Transverse colon (tissue), 4 donors: ENCODE data around the gene EAF2. TPM values are rescaled to one million over a fixed set of nuclear protein-coding genes. Genes with fewer than 3 reads are reported as not detected.
"Not testable (repeated sequence)": the region's sequence is repeated elsewhere in the genome, so short reads cannot be mapped to it uniquely, and the experiment has no call there.

Experiments
- DNase-seq: peaks from one replicate; pipeline ENCODE4 v3.0.0-alpha.2; 2019
- H3K27ac ChIP-seq, 4 donors: fragments of 200-600 bp; sonication (generic); 2 replicates each; pipeline ENCODE4 v1.5.1; 2016 to 2018; ENCODE audit warnings: inconsistent platforms in 4 of 4
- H3K27me3 ChIP-seq: fragments of 200-600 bp; sonication (generic); 2 replicates; pipeline ENCODE4 v1.5.1; 2017; ENCODE audit warnings: inconsistent platforms
- H3K36me3 ChIP-seq, 4 donors: fragments of 200-600 bp; sonication (generic); 2 replicates each; pipeline ENCODE4 v1.5.1; 2017 to 2019; ENCODE audit warnings: inconsistent platforms in 4 of 4
- H3K4me1 ChIP-seq, 4 donors: fragments of 200-600 bp; sonication (generic); 2 replicates each; pipeline ENCODE4 v1.5.1; 2017 to 2020; ENCODE audit warnings: inconsistent platforms in 4 of 4
- H3K4me3 ChIP-seq, 4 donors: fragments of 200-600 bp; sonication (generic); 1 replicate in 1 of 4; 2 replicates in 3 of 4; pipeline versions ENCODE4 v1.5.1 to v1.6.1; 2017 to 2019; ENCODE audit warnings: inconsistent platforms in 4 of 4
- H3K9me3 ChIP-seq, 2 donors: fragments of 200-600 bp; sonication (generic); 2 replicates each; pipeline ENCODE4 v1.5.1; 2017 to 2019; ENCODE audit warnings: inconsistent platforms in 2 of 2
- CTCF ChIP-seq, 5 experiments: fragments of 200-600 bp in 3 of 5; fragments of 450-650 bp in 2 of 5; sonication (generic) in 3 of 5; IDR thresholded peaks; 1 replicate in 2 of 5; 2 replicates in 3 of 5; pipeline ENCODE4 v1.5.1; 2016 to 2017; ENCODE audit warnings: antibody characterized with exemption in 5 of 5, inconsistent platforms in 3 of 5, mild to moderate bottlenecking in 2 of 5, moderate library complexity in 1 of 5
- EP300 ChIP-seq: sonication (generic); formaldehyde crosslinking; IDR thresholded peaks from one replicate; pipeline ENCODE4 v1.6.1; 2017; ENCODE audit warnings: antibody characterized with exemption, low read depth
- POLR2A ChIP-seq: fragments of 450-650 bp; IDR thresholded peaks from one replicate; pipeline ENCODE4 v1.6.1; 2016; ENCODE audit warnings: antibody characterized with exemption, mild to moderate bottlenecking, moderate library complexity
- POLR2AphosphoS5 ChIP-seq, 3 donors: sonication (generic); formaldehyde crosslinking; IDR thresholded peaks; one replicate each; pipeline ENCODE4 v1.6.1; 2016; ENCODE audit warnings: antibody characterized with exemption in 3 of 3
- WGBS, 2 donors: methylation state at CpG; one replicate each; pipeline ENCODE4 v1.1.5; 2018; ENCODE audit warnings: low coverage in 1 of 2; 5-methylcytosine and 5-hydroxymethylcytosine counted together
- in situ Hi-C, 4 donors: fragments of 200-750 bp; cut with MboI; loops; one replicate each; pipeline versions ENCODE4 v1.15.0 to v1.15.1; 2017; ENCODE audit warnings: low sequenced_read_pairs in 3 of 4, low pct_ligation_motif_present in 1 of 4, low pct_unique_long_range_greater_than_20kb in 1 of 4
- intact Hi-C: fragments of 100-400 bp; cut with DNase I; formaldehyde crosslinking; loops from one replicate; pipeline ENCODE4 v1.15.1; 2023; ENCODE audit warnings: low total_unique reads
- total RNA-seq, 4 donors: library from RNA; depleted of rRNA; stranded (reverse); fragments of >200 nt; gene quantifications; one replicate each; pipeline ENCODE4 v1.1.0, GENCODE V29; 2016

EAF2 gene
- total RNA-seq, 4 donors from 2014 or later: 2.2 to 26.0 (median 7.4) TPM

- no peak overlapping the region for H3K4me3 ChIP-seq
These were observed 20.5 kb downstream of the EAF2 start for GRCh38 chr3:121855555-121855954.

DNA sequence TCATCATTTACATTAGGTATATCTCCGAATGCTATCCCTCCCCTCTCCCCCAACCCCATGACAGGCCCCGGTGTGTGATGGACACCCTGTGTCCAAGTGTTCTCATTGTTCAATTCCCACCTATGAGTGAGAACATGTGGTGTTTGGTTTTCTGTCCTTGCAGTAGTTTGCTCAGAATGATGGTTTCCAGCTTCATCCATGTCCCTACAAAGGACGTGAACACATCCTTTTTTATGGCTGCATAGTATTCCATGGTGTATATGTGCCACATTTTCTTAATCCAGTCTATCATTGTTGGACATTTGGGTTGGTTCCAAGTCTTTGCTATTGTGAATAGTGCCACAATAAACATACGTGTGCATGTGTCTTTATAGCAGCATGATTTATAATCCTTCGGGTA is 22.8 kb downstream of the EAF2 start:
- intact Hi-C loops, H3K27me3 ChIP-seq, DNase-seq, H3K9me3 ChIP-seq, H3K4me1 ChIP-seq, H3K36me3 ChIP-seq, H3K27ac ChIP-seq, H3K4me3 ChIP-seq: not testable (repeated sequence)
- in situ Hi-C loops: loop anchor here in 1 of 4 donors (25.0 kb wide), 1 partner anchor 405 kb away; no protein-coding TSS in a partner anchor
- WGBS, 2 donors: 80 to 100% methylated on average over 3 to 5 of the region's 5 CpGs

More at GRCh38 chr3:121855555-121855954, 20.5 kb downstream of the EAF2 start:
- Histone ChIP-seq H3K9me3 (no peaks in the 10 kb centered on the region), H3K36me3 (no peaks in the 10 kb centered on the region), H3K4me1 (no peaks in the 10 kb centered on the region), H3K27ac (no peak overlapping the region), H3K27me3 (no peaks in the 10 kb centered on the region)
- WGBS, 2 donors: 57 to 61% methylated on average over 5 of the region's 5 CpGs
- in situ Hi-C loops: loop anchor here in 1 of 4 donors (25.0 kb wide), 1 partner anchor 407 kb away; no protein-coding TSS in a partner anchor
- TF ChIP-seq CTCF (IDR thresholded peaks at IDR 0.05): peak in 3 of 5 experiments; percentile 12 to 20 (median 18)
- TF ChIP-seq EP300: no peak
- TF ChIP-seq POLR2AphosphoS5 (IDR thresholded peaks at IDR 0.05): no peak
- no peak for TF ChIP-seq POLR2A
- intact Hi-C loops: no loop called here
- DNase-seq: no peak

GRCh38 chr3:121863247-121863646 is 28.2 kb downstream of the EAF2 start:
- H3K27me3 ChIP-seq, DNase-seq, H3K27ac ChIP-seq, H3K4me1 ChIP-seq, intact Hi-C loops, H3K4me3 ChIP-seq, H3K9me3 ChIP-seq, H3K36me3 ChIP-seq: not testable (repeated sequence)
- in situ Hi-C loops: loop anchor here in 1 of 4 donors (25.0 kb wide), 1 partner anchor 399 kb away; no protein-coding TSS in a partner anchor
- WGBS, 2 donors: 97% methylated on average over 9 of the region's 9 CpGs; no CpG with 5 or more reads in 1 of the 2 donors

- Histone ChIP-seq H3K27me3 (no peaks in the 10 kb centered on the region), H3K27ac (no peak overlapping the region), H3K4me3 (no peak overlapping the region), H3K4me1 (no peaks in the 10 kb centered on the region), H3K36me3 (no peaks in the 10 kb centered on the region), H3K9me3 (no peaks in the 10 kb centered on the region)
- TF ChIP-seq CTCF (IDR thresholded peaks at IDR 0.05) (no peak), EP300 (no peak), POLR2A (no peak), POLR2AphosphoS5 (IDR thresholded peaks at IDR 0.05) (no peak)
- intact Hi-C loops (no loop called here), in situ Hi-C loops (loop anchor here in 1 of 4 donors (25.0 kb wide), 1 partner anchor 398 kb away; no protein-coding TSS in a partner anchor)
- DNase-seq: no peak
These were observed 28.8 kb downstream of the EAF2 start for GRCh38 chr3:121863801-121864200.

GRCh38 chr3:121869736-121870135 is 34.7 kb downstream of the EAF2 start:
- H3K4me1 ChIP-seq: no peaks in the 10 kb centered on the region
- no peak overlapping the region for H3K27ac ChIP-seq
- no peak for DNase-seq
- in situ Hi-C loops: loop anchor here in 1 of 4 donors (25.0 kb wide), 1 partner anchor 393 kb away; no protein-coding TSS in a partner anchor
- no peak for TF ChIP-seq EP300
- no peak for TF ChIP-seq POLR2AphosphoS5 (IDR thresholded peaks at IDR 0.05)
- TF ChIP-seq CTCF (IDR thresholded peaks at IDR 0.05): no peak
- TF ChIP-seq POLR2A: no peak
- 86 to 92% methylated on average over 2 of the region's 2 CpGs for WGBS, 2 donors
- H3K9me3 ChIP-seq: no peaks in the 10 kb centered on the region
- intact Hi-C loops: no loop called here
- H3K27me3 ChIP-seq: no peaks in the 10 kb centered on the region
- H3K36me3 ChIP-seq: no peaks in the 10 kb centered on the region
- H3K4me3 ChIP-seq: no peak overlapping the region
